ENCODE results near the gene MTIF3. TPM values are rescaled to one million over a fixed set of nuclear protein-coding genes. Genes with fewer than 3 reads are reported as not detected.

The MTIF3 gene
- total RNA-seq, 4 donors from 2014 or later = 48.5 to 81.7 (median 73.9) TPM

DNA sequence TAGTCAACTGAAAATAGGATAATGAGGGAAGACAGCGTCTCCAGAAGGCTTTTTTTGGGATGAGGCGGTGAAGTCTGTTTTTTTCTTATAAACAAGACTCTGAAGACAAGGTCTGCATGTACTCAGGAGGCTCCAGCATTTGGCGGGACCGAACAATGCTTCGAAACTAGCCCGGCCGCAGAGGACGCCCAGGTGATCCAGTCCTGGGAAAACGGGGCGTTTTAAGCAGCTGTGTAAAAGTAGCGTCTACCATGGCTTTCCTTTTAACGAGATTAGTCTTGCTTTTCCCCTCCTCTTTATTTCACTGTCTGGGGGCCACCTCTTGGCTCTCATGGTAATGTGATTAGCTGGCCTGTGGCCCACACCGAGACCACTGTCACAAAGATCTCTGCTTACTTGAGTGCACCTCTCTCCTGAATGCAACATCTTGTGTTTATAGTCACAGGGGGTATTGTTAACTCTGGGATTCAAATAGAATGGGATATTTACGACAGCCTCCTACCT, 55.3 kb downstream of the MTIF3 start:
- DNase-seq (ENCODE audit: low spot score) (no peak), ATAC-seq (ENCODE audit: low FRiP score) (no peak)
- TF ChIP-seq, protein P1, sequence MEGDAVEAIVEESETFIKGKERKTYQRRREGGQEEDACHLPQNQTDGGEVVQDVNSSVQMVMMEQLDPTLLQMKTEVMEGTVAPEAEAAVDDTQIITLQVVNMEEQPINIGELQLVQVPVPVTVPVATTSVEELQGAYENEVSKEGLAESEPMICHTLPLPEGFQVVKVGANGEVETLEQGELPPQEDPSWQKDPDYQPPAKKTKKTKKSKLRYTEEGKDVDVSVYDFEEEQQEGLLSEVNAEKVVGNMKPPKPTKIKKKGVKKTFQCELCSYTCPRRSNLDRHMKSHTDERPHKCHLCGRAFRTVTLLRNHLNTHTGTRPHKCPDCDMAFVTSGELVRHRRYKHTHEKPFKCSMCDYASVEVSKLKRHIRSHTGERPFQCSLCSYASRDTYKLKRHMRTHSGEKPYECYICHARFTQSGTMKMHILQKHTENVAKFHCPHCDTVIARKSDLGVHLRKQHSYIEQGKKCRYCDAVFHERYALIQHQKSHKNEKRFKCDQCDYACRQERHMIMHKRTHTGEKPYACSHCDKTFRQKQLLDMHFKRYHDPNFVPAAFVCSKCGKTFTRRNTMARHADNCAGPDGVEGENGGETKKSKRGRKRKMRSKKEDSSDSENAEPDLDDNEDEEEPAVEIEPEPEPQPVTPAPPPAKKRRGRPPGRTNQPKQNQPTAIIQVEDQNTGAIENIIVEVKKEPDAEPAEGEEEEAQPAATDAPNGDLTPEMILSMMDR (IDR thresholded peaks at IDR 0.05) = no peak

DNA sequence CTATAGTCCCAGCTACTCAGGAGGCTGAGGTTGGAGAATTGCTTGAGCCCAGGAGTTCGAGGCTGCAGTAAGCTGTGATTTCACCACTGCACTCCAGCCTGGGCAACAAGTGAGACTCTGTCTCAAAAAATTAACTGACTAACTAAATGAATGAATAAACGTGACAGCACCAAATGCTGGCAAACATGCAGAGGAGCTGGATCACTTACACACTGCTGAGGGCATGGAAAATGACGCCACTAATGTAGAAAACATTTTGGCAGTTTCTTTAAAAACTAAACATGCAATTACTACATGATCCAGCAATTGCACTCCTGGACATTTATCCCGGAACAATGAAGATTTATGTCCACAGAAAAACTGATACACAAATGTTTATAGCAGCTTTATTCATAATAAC, 57.3 kb downstream of the MTIF3 start:
- no peak for DNase-seq (ENCODE audit: low spot score)
- no peak for ATAC-seq (ENCODE audit: low FRiP score)
- TF ChIP-seq, protein P1 (IDR thresholded peaks at IDR 0.05) = no peak

DNA sequence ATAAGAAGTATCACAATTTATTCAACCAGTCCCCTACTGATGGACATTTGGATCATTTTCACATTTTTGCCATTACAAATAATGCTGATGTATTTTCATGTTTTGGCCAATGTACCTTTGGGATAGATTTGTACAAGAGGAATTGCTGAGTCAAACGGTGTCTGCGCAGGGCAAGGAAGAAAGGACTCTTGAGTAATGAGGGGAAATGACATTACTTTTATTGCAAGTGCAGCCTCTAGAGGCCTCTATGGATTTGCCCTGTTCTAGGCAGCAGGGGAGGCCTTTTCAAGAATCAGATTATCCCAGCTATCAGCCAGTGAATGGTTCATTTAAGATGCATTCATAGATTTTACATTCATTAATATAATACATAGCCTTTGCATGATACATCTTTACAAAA, 58.9 kb downstream of the MTIF3 start:
- TF ChIP-seq, protein P1 (IDR thresholded peaks at IDR 0.05) = no peak
- DNase-seq (ENCODE audit: low spot score) = no peak

DNA sequence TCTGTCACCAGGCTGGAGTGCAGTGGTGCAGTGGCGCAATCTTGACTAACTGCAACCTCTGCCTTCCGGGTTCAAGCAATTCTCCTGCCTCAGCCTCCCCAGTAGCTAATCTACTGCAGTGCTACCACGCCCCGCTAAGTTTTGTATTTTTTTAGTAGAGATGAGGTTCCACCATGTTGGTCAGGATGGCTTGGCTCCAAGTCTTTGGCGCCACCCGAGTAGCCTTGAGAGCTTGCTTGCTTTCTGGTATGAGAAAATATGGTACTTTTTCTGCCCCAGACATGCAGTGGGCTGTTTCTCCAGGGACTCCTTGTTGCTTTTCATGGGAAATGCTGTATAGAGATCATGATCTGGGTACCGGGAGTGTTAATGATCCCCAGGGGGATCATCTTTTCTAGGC, 60.5 kb downstream of the MTIF3 start:
- ATAC-seq (ENCODE audit: low FRiP score) = no peak
- TF ChIP-seq, protein P1 (IDR thresholded peaks at IDR 0.05) = no peak

More for the DNA sequence above, 58.9 kb downstream of the MTIF3 start:
- no peak for ATAC-seq (ENCODE audit: low FRiP score)

DNA sequence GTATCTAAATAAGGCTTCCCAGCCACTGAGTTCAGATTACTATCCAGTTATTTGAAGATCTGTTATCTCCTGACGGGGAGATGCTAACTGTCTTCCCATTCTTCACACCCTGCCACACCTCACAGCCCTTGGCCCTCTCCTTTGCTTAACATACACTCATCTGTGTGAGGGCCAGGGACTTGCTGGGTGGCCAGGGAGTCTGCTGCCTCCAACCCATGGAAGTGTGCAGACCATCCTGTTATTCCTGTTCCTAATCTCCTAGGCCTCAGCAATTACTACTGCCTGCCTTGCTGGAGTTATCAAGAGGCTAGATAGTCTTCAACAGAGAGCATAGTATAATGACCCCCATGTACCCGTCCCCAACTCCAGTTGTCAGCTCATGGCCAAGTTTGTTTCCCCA, 62.1 kb downstream of the MTIF3 start:
- no peak for DNase-seq (ENCODE audit: low spot score)
- TF ChIP-seq, protein P1 (IDR thresholded peaks at IDR 0.05) = no peak
- ATAC-seq (ENCODE audit: low FRiP score) = no peak

More for the DNA sequence above, 60.5 kb downstream of the MTIF3 start:
- DNase-seq (ENCODE audit: low spot score) = no peak

Small RNAs within 50 kb of the gene (small RNA-seq; reads per million reads assigned to genes)
- gene RNU6-63P (not detected), gene RNY1P1 (not detected)

Other genes with a start within 250 kb of the MTIF3 start
- 1,000 to 10,000 TPM in 2 of 4 donors, 100 to 1,000 TPM in 2; 701 to 1,078 (median 933) TPM for gene RPL21, start 199.0 kb downstream of the MTIF3 start, total RNA-seq
- 10 to 100 TPM; 32.6 to 50.9 (median 38.4) TPM for gene RASL11A, start 179.7 kb downstream of the MTIF3 start, total RNA-seq
- gene GTF3A, start 25.9 kb downstream of the MTIF3 start, total RNA-seq = 100 to 1,000 TPM; 129 to 170 (median 147) TPM
- gene LNX2, start 170.0 kb upstream of the MTIF3 start, total RNA-seq = 1 to 10 TPM; 5.0 to 6.6 (median 5.7) TPM
- gene POLR1D, start 171.3 kb upstream of the MTIF3 start, total RNA-seq = 100 to 1,000 TPM in 1 of 4 donors, 10 to 100 TPM in 3; 69.0 to 110 (median 75.5) TPM

Data from omental fat pad (tissue), 4 donors.